Activated naive CD8-positive, alpha-beta T cell treated with anti-CD3 and anti-CD28 coated beads, Interleukin-2, amount 50 U/mL, for 16 hours (primary cell): Measurements from ENCODE around the gene IL15.

Source experiments
- DNase-seq: peaks from one replicate; pipeline ENCODE4 v3.0.0-alpha.2; 2020; ENCODE audit warnings: low read depth, low spot score

IL15 gene

DNA sequence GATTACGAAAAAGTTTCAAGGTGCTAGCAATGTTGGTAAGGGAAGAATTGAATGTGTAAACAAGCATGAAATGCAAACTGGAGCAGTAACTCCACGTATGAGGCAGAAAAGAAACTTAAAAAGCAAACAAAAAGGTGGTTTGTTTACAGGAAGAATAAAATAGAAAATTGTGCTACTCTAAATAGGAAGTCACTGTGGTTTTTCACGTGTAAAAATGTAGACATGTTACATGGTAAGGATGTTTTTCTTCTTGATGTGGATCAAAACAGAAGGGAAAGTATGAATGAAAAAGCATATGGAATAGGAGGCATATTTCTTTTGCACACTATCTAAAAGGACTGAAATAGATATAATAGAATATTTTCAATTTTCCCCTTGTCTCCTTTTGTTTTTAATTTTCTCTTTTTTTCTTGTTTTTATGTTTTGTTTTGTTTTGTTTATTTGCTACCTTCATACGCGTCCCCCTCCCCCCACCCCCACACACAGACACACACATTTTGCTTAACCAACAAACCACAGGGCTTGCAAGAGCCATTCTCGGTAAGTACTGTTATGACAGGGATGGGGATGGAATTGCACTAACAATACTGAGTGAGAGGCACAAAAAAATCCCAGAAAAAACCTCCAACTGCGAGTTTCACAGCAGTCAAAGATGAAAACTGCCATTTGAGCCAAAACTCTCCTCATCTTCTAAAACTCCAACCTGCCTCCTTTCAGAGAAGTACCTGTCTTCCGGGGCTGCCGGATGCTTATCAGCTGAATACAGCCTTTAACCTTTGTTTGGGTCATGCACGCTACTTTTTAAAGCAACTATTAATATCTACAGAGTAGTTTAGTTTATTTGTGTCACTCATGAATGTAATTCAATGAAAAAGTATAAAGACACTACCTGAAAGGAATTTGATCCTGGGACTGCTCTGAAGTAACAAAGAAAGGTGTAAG is 135.8 kb downstream of the IL15 start:
- DNase-seq: no peak

DNA sequence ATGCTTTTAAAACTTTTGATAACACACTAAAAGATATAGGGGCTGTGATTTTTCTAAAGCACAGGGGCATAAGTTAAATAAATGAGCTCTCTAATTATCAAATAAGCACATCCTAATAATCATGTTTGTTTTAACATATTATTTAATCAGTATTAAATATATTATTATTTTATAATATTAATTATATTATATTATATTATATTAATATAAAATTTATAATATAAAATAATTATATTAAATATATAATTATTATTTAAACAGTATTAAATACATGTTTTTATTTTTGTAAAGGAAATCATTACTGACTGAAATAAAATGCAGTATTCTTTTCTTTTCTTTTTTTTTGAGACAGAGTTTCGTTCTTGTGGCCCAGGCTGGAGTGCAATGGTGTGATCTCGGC is 136.5 kb downstream of the IL15 start:
- DNase-seq: no peak

DNA sequence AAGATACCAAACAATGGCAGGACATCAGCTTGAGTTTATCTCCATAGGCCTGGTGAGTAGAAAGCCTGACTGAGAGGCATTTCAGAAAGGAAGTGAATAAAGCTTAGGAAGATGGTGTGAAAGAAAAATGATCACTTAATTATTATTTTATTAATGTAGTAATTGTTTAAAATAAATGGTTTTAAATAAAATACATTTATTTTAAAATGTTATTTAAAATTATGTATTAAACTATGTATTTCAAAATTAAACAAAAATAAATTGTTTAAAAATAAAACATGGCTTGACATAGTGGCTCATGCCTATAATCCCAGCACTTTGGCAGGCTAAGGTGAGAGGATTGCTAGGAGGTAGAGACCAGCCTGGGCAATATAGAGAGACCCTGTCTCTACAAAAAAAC is 145.8 kb downstream of the IL15 start:
- DNase-seq: no peak
